ENCODE data around the gene ZFP42.
"Not testable (repeated sequence)": the region's sequence is repeated elsewhere in the genome, so short reads cannot be mapped to it uniquely, and the experiment has no call there.

ZFP42 gene

DNA sequence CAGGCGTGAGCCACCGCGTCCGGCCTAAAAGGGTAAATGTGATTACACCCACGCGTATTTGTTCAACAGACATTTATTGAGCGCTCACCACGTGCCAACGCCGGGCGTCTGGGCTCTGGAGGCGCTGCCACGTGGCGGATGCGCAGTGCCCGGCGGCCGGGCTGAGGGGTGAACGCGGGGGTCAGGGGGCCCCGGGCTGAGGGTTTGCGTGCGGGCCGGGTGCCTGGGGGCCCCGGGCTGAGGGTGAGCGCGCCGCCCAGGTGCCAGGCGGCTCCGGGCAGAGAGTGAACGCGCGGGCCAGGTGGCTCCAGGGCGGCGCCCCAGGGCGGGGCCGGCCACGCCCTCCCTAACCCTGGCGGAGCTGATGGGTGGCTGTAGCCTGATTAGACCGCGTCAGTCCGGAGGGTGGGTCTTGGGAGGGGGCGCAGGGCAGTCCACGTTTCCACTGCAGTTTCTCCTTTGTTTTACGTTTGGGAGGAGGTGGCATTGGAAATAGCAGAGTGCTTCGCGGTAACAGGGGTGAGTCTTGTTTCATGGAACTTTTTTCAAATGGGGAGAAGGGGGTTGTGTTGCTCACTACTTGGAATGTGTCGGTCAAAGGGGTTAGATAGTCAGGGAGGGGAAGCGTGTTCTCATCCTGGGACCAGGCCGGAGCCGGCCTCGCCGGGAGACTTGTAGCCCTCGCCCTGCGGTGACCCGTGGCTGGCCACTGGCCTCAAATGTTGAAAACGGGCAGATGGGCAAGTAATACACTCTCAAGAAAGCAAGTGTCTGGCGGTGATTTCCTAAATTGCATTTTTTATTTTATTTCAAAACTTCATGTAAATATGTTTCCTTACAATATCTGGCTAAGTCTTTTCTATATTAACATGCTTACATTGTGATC is at the start of gene ZFP42:
ZFP42 (plus strand) TSS at position 450 of the 886 bp plus-strand sequence. CDS start 7,037 bp downstream, outside the sequence.
- DNase-seq (ENCODE audit: low spot score) (no peak), FAIRE-seq (no peak)

DNA sequence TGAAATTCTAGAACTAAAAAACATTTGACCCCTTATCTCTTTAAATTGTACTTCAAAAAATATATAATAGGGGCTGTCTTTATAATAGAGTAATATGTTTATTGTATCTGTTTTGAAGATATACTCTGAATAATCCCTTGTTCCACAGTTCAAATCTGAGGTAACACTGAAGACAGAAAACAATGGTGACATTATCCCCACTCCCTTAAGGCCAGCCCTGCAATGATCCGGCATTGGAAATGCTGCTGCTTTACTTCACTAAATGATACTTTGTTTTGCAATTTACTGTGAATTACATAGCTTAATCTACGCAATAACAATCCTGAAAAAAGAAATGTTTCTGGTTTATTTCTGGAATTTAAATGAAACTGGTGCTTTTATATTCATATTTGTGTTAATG is 34.4 kb upstream of the ZFP42 start:
- FAIRE-seq, result no peak
- no peak for DNase-seq (ENCODE audit: low spot score)

DNA sequence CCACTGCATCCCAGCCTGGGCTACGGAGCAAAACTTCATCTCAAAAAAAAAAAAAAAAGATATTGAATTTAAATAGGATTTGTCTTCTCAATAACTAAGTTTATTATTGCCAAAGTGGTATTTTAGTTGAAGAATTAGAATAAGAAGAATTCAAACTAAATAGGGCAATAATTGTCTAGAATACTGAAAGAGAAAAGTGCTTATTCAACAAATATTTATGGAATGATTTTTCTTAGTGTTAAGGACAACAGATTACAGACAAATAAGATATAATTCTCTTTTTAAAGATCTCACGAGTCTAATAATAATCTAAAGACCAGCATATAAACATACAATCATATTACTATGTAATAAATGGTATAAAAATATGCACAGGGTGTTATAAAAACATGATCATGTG is 33.6 kb upstream of the ZFP42 start:
- FAIRE-seq, result no peak
- DNase-seq (ENCODE audit: low spot score), result no peak

DNA sequence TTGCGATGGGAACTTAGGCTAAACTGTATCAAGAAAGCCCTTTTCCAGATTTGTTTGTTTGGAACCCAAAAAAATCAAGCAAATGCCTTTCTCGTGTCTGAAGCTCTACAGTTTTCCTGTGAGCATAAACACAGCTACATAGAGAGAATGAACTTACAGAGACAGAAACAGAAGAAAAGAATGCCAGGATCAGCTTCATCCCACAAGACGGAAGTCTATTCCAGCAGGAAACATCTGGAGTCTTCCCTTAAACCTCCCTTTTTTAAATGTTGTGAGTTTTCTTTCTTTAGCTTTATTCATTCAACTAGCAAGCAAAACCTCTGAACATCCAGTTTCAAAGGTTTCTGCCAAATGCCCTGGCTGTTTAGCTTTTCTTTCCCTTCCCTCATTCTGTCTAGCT is 32.6 kb upstream of the ZFP42 start:
- DNase-seq (ENCODE audit: low spot score) (no peak), FAIRE-seq (no peak)

DNA sequence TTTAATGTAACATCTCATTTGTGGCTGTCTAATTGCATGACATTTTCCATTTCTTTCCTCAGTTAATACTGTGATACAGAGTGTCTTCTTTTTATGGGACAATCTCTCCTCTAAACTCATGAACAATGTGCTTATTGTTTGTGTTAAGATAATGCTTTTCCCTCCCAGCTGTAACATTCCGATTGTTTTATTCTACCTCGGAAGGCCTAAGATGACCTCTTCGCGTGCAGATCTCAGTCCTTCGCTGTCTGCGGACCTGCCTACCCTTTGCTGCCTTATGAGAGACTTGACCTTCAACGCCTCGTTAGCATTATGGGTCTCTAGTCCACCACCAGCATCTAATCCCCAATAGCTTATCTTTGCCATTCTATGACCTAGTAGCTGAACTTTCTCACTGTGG is 29.8 kb upstream of the ZFP42 start:
- DNase-seq (ENCODE audit: low spot score), result no peak
- FAIRE-seq, result no peak

DNA sequence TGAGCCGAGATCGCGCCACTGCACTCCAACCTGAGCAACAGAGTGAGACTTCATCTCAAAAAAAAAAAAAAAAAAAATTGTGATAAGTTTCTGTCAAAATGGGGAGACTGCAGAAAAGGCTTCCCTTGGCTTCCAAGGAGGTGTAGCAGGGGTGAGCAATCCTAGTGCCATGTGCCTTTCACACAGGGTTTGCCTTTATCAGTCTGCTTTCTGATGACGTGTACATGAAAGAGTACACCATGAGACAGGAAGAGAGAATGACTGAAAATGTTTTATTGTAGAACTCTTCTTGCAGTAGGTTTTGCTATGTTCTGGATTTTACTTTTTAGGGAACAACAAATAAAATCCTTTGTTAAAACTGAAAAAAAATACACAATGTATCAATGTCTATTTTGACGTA is 23.4 kb upstream of the ZFP42 start:
- FAIRE-seq (no peak), DNase-seq (ENCODE audit: low spot score) (no peak)

DNA sequence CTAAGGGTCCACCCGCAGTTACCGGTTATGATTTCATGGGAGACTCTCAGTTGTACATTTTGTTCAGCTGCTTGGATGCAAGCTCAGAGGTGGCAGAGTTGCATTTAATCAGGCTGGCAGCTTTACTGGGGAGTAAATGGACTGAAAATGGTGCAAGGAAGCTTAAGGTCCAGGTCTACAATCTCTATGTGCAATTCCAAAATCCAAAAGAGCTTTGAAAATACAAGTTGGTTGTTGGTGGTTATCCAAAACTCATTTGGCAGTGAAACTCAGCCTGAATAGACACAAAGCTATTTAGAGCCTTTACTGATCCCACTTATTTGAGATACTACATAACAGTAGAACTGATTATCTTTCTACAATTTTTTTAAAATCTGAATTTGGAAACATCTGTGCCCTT is 11.8 kb upstream of the ZFP42 start:
- DNase-seq (ENCODE audit: low spot score) (no peak), FAIRE-seq (no peak)

DNA sequence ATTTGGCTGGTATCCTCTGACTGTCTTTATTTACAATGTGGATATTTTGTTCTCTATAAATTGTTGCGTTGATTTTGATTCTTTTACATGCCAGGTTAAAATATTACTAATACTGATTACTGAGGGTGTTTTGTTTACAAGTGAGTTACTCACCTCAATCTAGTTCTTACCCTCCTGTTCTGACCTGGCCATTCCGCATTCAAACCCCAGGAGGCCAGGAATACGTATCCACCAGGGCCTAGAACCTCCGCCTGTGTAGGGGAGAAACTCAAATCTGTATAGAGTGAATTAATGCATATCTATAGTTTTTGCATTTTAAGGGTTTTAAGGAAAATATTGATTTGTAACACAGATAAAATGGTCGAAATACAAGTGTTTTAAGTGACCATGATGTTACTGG is 2.6 kb upstream of the ZFP42 start:
- FAIRE-seq (no peak), DNase-seq (ENCODE audit: low spot score) (no peak)

DNA sequence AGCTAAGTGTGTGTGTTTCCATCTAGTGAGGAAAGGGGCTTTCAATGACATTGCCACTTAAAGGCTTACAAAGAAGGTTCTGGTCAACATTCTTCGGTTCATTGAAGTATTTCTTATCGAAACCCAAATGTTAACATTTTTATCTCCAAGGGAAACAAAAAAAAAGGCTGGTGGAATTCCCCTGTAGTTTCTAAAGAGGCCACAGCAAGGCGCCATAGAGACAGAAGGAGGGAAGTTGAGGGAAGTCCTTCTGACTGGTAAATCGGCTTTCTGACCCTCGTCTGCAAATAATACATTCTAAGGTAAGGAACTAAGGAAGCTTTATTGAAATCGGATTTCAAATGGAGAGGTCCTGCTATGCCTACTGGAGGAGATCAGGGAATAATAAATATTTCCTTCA is 1.7 kb upstream of the ZFP42 start:
- no peak for FAIRE-seq

DNA sequence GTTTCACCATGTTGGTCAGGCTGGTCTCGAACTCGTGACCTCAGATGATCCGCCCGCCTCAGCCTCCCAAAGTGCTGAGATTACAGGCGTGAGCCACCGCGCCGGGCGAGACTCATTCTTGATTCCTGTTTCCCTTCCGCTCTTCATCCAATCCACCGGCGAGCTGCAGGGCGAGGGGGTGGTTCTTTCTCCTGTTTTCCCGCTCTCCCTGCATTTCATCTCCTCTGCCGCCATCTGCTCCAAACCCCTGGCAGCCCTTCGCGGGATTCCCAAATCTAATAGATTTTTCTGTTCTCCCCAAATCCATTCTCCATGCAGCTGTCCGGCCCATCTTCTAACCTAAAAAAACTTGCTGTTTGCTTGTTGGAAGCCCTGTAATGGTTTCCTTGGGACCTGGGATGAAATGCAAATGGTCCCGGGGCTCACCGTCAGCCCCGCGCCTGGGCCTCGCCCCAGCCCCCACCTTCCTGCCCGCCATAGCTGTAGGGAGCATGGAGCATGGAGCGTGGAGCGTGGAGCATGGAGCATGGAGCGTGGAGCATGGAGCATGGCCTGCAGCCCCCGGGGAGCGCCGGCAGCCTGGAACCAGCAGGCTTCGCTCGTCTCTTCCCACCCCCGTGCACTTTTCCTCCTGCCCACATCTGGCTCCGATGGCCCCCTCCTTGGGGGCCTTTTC is 1.1 kb downstream of the ZFP42 start:
- DNase-seq (ENCODE audit: low spot score), result no peak
- no peak for FAIRE-seq

More for the DNA sequence above, 1.7 kb upstream of the ZFP42 start:
- no peak for DNase-seq (ENCODE audit: low spot score)

DNA sequence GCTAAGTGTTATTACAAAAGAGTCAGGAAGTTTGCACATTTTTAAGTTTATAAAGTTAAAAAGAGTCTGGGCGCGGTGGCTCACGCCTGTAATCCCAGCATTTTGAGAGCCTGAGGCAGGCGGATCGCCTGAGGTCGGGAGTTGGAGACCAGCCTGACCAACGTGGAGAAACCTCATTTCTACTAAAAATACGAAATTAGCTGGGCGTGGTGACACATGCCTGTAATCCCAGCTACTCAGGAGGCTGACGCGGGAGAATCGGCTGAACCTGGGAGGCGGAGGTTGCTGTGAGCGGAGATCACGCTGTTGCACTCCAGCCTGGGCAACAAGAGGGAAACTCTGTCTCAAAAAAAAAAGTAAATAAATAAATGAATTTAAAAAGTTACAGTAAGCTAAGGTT is 2.4 kb downstream of the ZFP42 start:
- FAIRE-seq; DNase-seq (ENCODE audit: low spot score): not testable (repeated sequence)

DNA sequence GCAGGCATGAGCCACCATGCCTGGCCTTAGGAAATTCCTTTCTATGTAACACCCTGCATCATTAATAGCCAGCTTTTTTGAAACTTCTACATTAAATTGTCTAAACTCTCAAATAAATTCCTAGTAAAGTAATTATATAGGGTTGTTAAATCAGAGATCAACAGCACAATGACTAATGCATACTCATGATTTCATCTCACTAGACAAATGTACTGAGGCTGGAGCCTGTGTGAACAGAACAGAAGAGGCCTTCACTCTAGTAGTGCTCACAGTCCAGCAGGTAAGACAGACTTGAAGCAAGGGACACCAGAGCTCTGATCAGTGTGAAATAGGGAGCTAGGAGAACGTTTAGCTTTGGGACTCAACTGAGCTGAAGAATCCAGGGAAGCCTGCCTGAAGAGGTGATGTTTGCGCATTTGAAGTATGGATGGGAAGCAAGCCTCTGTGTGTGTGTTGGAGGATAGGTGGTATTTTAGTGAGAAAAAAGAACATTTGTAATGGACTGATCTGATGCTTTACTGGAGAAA is 3.9 kb downstream of the ZFP42 start:
- FAIRE-seq (no peak), DNase-seq (ENCODE audit: low spot score) (no peak)

DNA sequence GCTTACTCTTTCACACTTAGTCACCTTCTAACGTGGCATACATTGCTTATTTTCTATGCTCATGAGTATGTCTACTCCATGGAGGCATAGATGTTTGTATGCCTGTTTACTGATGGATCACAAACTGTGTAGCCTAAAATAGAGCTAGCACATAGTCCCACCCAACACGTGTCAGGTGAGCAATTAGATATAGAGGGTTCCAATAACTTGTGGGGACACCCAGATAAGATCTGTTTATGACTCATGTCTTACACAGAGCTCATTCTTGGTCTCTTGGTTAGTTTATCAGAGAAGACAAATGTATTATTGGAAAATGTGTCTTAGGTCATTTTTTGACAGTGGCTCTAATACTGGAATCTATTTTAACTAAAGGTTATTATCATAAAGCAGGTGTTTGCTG is 6.8 kb downstream of the ZFP42 start:
- FAIRE-seq, result no peak

DNA sequence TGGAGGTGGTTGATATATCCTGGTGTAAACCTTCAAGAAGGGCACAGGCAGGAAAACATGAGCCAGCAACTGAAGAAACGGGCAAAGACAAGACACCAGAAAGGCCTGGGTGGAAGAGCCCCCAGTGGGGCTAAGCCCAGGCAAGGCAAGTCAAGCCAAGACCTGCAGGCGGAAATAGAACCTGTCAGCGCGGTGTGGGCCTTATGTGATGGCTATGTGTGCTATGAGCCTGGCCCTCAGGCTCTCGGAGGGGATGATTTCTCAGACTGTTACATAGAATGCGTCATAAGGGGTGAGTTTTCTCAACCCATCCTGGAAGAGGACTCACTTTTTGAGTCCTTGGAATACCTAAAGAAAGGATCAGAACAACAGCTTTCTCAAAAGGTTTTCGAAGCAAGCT is 7.2 kb downstream of the ZFP42 start:
- FAIRE-seq (no peak), DNase-seq (ENCODE audit: low spot score) (no peak)

More for the DNA sequence above, 6.8 kb downstream of the ZFP42 start:
- DNase-seq (ENCODE audit: low spot score), result no peak

DNA sequence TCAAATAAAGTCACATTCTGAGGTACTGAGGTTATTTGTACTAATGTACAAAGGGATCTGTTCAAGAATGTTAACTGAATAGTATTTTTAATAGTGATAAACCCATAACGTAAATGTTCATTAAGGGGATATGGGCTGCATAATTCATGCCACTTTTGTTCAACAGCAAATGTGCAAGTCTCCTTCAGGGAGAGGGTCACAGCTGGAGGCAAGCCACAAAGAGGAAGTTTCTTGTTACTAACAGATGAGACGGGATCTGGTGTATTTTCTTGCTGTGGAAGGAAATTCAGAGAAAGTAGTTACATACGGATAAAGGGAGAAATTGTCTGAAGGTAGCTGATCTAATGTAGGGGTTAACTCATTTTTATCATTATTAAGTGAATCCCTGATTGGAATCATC is 10.0 kb downstream of the ZFP42 start:
- DNase-seq (ENCODE audit: low spot score), result no peak
- no peak for FAIRE-seq

DNA sequence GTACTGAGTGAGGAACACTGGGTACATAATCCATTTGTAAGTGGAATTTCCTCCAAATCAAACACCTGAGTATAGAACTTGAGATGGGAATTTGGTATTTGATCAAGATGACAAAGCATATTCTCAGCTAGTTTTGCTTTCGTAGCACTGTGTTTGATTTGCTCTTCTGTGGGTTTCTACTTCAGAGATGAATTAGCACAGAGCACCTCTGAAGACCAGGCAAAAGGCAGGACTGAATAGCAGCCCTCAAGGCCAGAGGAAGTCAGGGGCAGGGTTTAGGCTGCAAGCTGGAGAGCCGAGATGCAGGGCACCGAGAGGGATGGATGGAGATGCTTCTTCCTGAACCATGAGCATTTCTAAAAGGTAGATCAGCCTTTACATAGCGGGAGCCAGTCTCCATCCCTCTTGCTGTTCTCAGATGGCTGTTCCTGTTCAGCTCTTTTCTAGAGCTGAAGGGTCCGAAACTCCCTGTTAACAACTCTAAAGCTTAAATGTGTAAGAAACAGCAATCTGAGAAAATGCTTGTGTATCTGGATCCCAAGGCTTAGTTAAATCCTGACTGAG is 10.8 kb downstream of the ZFP42 start:
- FAIRE-seq, result no peak

DNA sequence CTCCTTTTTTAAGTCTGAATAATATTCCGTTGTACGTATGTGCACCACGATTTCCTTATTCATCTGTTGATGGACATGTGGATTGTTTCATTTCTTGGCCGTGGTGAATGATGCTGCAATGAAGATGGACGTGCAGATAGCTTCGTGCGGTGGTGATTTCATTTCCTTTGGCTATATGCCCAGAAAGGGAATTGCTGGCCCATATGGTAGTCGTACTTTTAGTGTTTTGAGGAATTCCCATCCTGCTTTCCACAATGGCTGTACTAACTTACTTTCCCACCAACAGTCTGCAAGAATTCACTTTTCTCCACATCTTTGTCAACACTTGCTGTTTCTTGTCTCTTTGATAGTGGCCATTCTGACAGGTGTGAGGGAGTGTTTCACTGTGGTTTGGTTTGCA is 12.8 kb downstream of the ZFP42 start:
- no peak for FAIRE-seq
- DNase-seq (ENCODE audit: low spot score), result peak; percentile 24

More for the DNA sequence above, 10.8 kb downstream of the ZFP42 start:
- DNase-seq (ENCODE audit: low spot score), result no peak

DNA sequence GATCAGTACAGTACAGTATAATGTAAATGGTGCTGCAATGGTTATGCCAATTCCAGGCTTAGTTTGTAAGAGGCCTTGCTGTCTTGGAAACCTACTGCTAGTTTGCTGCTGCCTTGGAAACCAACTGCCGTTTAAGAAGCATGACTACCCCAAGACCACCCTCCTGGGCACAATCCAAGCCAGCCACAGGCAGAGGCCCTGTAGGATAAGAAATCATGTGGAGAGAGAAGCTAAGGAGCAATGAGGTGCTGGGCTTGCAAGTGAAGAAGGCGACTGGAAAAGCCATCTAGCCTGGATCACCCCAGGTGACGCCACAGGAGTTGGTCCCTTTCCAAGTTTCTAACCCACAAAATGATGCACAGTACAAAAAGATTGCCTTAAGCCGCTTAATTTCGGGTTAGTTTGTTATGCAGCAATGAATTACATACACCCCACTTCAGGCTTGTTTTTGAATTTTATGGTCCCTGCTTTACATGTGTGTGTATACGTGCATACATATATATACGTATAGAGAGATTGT is 16.9 kb downstream of the ZFP42 start:
- DNase-seq (ENCODE audit: low spot score) (no peak), FAIRE-seq (no peak)

DNA sequence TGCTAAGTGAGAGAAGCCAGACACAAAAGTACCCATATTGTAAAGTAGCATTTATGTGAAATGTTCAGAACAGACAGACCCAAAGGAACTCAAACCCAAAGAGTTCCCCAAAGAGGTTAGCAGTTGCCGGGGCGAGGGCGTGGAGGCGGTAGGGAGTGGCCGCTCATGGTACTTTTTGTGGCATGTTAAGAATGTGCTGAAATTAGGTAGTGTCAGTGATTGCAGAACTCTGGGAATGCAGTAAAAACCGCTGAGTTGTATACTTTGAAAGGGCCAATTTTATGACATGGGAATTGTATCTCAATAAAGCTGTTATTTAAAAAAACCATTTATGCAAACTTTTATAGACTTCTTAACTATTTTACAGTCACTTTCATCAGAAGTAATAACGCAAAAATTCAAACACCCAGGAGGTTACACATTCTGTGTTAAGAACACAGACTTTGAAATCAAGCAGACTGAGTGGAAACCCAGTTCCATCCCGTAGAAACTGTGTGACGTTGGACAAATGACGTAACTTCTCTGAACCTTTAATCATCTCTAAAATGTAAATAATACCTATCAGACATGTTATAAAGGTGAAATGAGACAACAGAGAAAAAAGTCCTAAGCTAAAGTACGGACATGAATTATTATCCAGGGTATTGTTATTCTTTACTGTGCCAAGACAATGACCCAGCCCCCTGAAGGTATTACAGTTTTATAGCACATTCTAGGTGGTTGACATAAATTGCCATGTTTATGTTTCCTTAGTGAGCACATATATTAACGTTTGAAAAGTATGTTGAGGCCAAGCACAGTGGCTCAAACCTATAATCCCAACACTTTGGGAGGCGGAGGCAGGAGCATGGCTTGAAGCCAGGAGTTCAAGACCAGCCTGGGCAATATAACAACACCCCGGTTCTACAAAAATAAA is 19.7 kb downstream of the ZFP42 start:
- DNase-seq (ENCODE audit: low spot score), result no peak
- no peak for FAIRE-seq

DNA sequence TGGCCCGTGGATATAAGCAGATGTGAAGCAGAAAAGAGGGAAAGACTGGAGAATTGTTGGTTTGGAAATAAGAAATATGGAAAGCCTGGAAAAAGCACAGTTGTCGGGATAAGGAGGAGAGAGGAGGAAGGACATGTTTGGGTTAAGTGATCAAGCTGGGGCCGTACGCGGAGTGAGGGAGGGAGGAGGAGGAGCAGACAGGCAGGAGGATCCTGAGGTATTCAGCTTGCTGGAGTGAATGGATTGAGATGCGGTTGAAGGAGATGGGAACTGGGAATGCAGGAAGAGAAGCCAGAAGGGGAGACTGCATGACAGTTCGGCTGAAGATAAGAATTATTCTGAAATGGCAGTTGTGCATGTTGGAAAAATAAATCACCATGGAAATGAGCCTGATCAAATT is 21.2 kb downstream of the ZFP42 start:
- no peak for FAIRE-seq
- DNase-seq (ENCODE audit: low spot score), result no peak

DNA sequence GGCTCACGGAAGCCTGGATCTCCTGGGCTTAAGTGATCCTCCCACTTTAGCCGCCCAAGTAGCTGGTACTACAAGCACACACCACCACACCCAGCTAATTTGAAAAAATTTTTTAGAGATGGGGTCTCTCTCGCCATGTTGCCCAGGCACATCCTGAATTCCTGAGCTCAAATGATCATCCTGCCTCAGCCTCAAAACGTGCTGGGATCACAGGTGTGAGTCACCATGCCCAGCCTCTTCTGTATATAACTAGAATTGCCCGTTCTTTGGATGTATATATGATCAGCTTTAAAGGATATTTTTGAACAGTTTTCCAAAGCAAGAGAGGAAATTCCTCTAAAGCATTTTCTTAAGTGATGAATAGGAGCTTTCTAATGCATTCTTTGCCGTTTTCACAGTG is 22.7 kb downstream of the ZFP42 start:
- DNase-seq (ENCODE audit: low spot score) (no peak), FAIRE-seq (no peak)

Measured in RCC 7860 (cell line).